ENCODE results near the gene GPATCH11. TPM values are rescaled to one million over a fixed set of nuclear protein-coding genes. Genes with fewer than 3 reads are reported as not detected.

Gene GPATCH11
- total RNA-seq (2014; rRNA removed; shearing (Covaris generic)) (11.6 and 21.2 TPM in 2 replicates), total RNA-seq (2022) (18.9 and 24.5 TPM in 2 replicates), Bru-seq, nascent RNA (percentile 88 among the genes with signal in this experiment), BruChase-seq, experiment 1, labeled RNA remaining after a 6-hour chase (percentile 81 among the genes with signal in this experiment), BruChase-seq, experiment 2, labeled RNA remaining after a 2-hour chase (percentile 94 among the genes with signal in this experiment)
- long read RNA-seq, transcript GPATCH11-202 (9 exons, 3,906 nt) = major isoform, 31 of 54 reads
- long read RNA-seq, transcript GPATCH11-201 (7 exons, 3,570 nt) = minor isoform, 7 of 54 reads
- long read RNA-seq, partial matches to known transcripts = 2 of 54 reads
- long read RNA-seq, other reads (novel, unspliced or antisense) = 14 of 54 reads

- no TSS peak for BruUV-seq (replicated peaks)
These were observed at the start of gene GPATCH11, which contains the start of gene HEATR5B for GRCh38 chr2:37083873-37084794. Gene GPATCH11, plus strand, starts transcription at chr2:37084518. Its CDS starts 3,864 bp downstream, at chr2:37088382. Gene HEATR5B, minus strand, starts transcription at chr2:37084372. Its CDS starts 958 bp downstream, at chr2:37083414.

GRCh38 chr2:37037771-37038170, 46.5 kb upstream of the GPATCH11 start:
- ChIA-PET CTCF (ENCODE audit: unreplicated experiment) (no interaction called here), POLR2A (no interaction called here)
- no peak overlapping the region for H3K4me2 ChIP-seq (ENCODE audit: low read length)
- H2AFZ ChIP-seq (ENCODE audit: low read length) = no peak overlapping the region
- no peak for TF ChIP-seq EZH2phosphoT487 (IDR thresholded peaks at IDR 0.05; ENCODE audit: borderline replicate concordance, low read depth, low read length)
- no peak for TF ChIP-seq CTCF (conservative IDR thresholded peaks at IDR 0.05; ENCODE audit: low read length)
- no peaks in the 10 kb centered on the region for H3K79me2 ChIP-seq (ENCODE audit: insufficient read depth, low read depth, low read length)
- H3K4me1 ChIP-seq (ENCODE audit: insufficient read depth, low read length, poor library complexity, severe bottlenecking) = no peaks in the 10 kb centered on the region
- intact Hi-C loops (cut with micrococcal nuclease; ENCODE audit: unreplicated experiment) = no loop called here
- peaks cover 50% of the 10 kb centered on the region for H3K36me3 ChIP-seq (ENCODE audit: insufficient read depth, low read length)
- H3K9me3 ChIP-seq (ENCODE audit: low read length) = no peaks in the 10 kb centered on the region
- no TSS peak for BruUV-seq (replicated peaks)
- no peak overlapping the region for H3K27ac ChIP-seq (ENCODE audit: low read depth, low read length, poor library complexity, severe bottlenecking)
- no peak overlapping the region for H3K4me3 ChIP-seq (ENCODE audit: low read depth, low read length, poor library complexity, severe bottlenecking)
- no peak for DNase-seq (ENCODE audit: low spot score)
- no peaks in the 10 kb centered on the region for H3K9me2 ChIP-seq (ENCODE audit: insufficient read depth, low read length)
- no peaks in the 10 kb centered on the region for H4K20me1 ChIP-seq (ENCODE audit: insufficient read depth, low read length)

More at GRCh38 chr2:37083873-37084794, at the start of gene GPATCH11, which contains the start of gene HEATR5B:
- TF ChIP-seq CTCF (conservative IDR thresholded peaks at IDR 0.05; ENCODE audit: low read length) (no peak), EZH2phosphoT487 (IDR thresholded peaks at IDR 0.05; ENCODE audit: borderline replicate concordance, low read depth, low read length) (no peak)
- POLR2A ChIA-PET = interaction anchor here (0.5 to 2.9 kb wide), 7 partner anchors 9 to 1331 kb away, joined by 3 to 8 read pairs (median 3); no protein-coding TSS in a partner anchor
- peak within 1 kb of the TSS; percentile 73; the same call in 1 of the 2 replicates for H2AFZ ChIP-seq (ENCODE audit: low read length)
- H4K20me1 ChIP-seq (ENCODE audit: insufficient read depth, low read length) = no peaks in the 10 kb centered on the region
- intact Hi-C loops (cut with micrococcal nuclease; ENCODE audit: unreplicated experiment) = loop anchor here (5.0 to 10.0 kb wide), 4 partner anchors 117 to 729 kb away; partner anchors contain the start of genes CRIM1 and STRN
- H3K27ac ChIP-seq (ENCODE audit: low read depth, low read length, poor library complexity, severe bottlenecking) = peak within 1 kb of the TSS; percentile 52
- H3K4me1 ChIP-seq (ENCODE audit: insufficient read depth, low read length, poor library complexity, severe bottlenecking) = peaks cover 62% of the 10 kb centered on the region
- peak within 1 kb of the TSS; percentile 82 for H3K4me2 ChIP-seq (ENCODE audit: low read length)
- peaks cover 40% of the 10 kb centered on the region for H3K36me3 ChIP-seq (ENCODE audit: insufficient read depth, low read length)
- H3K4me3 ChIP-seq (ENCODE audit: low read depth, low read length, poor library complexity, severe bottlenecking) = peak within 1 kb of the TSS; percentile 80
- DNase-seq (ENCODE audit: low spot score) = peak; percentile 97
- H3K9me3 ChIP-seq (ENCODE audit: low read length) = no peaks in the 10 kb centered on the region
- no peaks in the 10 kb centered on the region for H3K9me2 ChIP-seq (ENCODE audit: insufficient read depth, low read length)
- H3K79me2 ChIP-seq (ENCODE audit: insufficient read depth, low read depth, low read length) = peaks cover 51% of the 10 kb centered on the region; the same call in 1 of the 2 replicates
- CTCF ChIA-PET (ENCODE audit: unreplicated experiment) = interaction anchor here (0.5 kb wide), 1 partner anchor 570 kb away, joined by 4 read pairs; no protein-coding TSS in a partner anchor

Measured in OCI-LY7 (cell line).